SK-N-SH (cell line): ENCODE results near the gene BIRC3. TPM values are rescaled to one million over a fixed set of nuclear protein-coding genes. Genes with fewer than 3 reads are reported as not detected.

Experiments
- CTCF ChIA-PET: fragments of 300-600, 350-600 bp; formaldehyde crosslinking; extraction: SDS; loops from one replicate; lab custom pipeline; 2021; lab: Yijun Ruan, JAX
- POLR2A ChIA-PET: fragments of 350-600 bp; sonication (Branson Sonifier 250); formaldehyde crosslinking; extraction: SDS; loops from one replicate; lab custom pipeline; 2020; ENCODE audit warnings: antibody characterized with exemption, inconsistent platforms; lab: Yijun Ruan, JAX
- DNase-seq: peaks from one replicate; pipeline ENCODE4 v3.0.0; 2012
- H2AFZ ChIP-seq: fragments of 200-600 bp; sonication (generic); 2 replicates; pipeline ENCODE4 v1.8.1; 2016; ENCODE audit warnings: antibody characterized with exemption, mild to moderate bottlenecking, low read depth
- H3F3A ChIP-seq: fragments of 200-600 bp; sonication (generic); replicated peaks from 2 replicates; pipeline ENCODE3; 2016; ENCODE audit warnings: antibody characterized with exemption, mild to moderate bottlenecking; ENCODE audit not compliant: insufficient read depth
- H3K27ac ChIP-seq, 2 experiments: fragments of 200-500 bp in 1 of 2; fragments of 200-600 bp in 1 of 2; sonication (Bioruptor generic) in 1 of 2; sonication (generic), shearing (Covaris generic) in 1 of 2; 2 replicates each; pipeline versions ENCODE4 v1.5.1 to v1.6.1; 2014 to 2016; ENCODE audit warnings: low read depth in 2 of 2, inconsistent platforms in 1 of 2, low read length in 1 of 2, mild to moderate bottlenecking in 1 of 2, mixed read lengths in 1 of 2
- H3K27me3 ChIP-seq: fragments of 200-600 bp; sonication (generic), shearing (Covaris generic); 2 replicates; pipeline ENCODE4 v1.6.1; 2016; ENCODE audit warnings: mixed run types; ENCODE audit not compliant: insufficient read depth
- H3K36me3 ChIP-seq, 2 experiments: fragments of 200-500 bp in 1 of 2; fragments of 200-600 bp in 1 of 2; sonication (Bioruptor generic) in 1 of 2; sonication (generic) in 1 of 2; replicated peaks in 1 of 2; 2 replicates each; pipeline versions ENCODE3 to v1.5.1; 2014 to 2016; ENCODE audit warnings: low read length in 1 of 2, mild to moderate bottlenecking in 1 of 2; ENCODE audit not compliant: insufficient read depth in 2 of 2, control insufficient read depth in 1 of 2
- H3K4me1 ChIP-seq, 2 experiments: fragments of 200-500 bp in 1 of 2; fragments of 200-600 bp in 1 of 2; sonication (Bioruptor generic) in 1 of 2; sonication (generic), shearing (Covaris generic) in 1 of 2; 2 replicates each; pipeline versions ENCODE4 v1.5.1 to v1.6.1; 2014 to 2016; ENCODE audit warnings: low read depth in 1 of 2, low read length in 1 of 2, mixed run types in 1 of 2; ENCODE audit not compliant: insufficient read depth in 2 of 2, control insufficient read depth in 1 of 2
- H3K4me2 ChIP-seq: fragments of 200-600 bp; sonication (generic), shearing (Covaris generic); 2 replicates; pipeline ENCODE4 v1.6.1; 2017; ENCODE audit warnings: mixed run types
- H3K4me3 ChIP-seq, 2 experiments: fragments of 200-500 bp in 1 of 2; fragments of 200-600 bp in 1 of 2; sonication (Bioruptor generic) in 1 of 2; sonication (generic), shearing (Covaris generic) in 1 of 2; 2 replicates each; pipeline versions ENCODE4 v1.5.1 to v1.8.1; 2014 to 2016; ENCODE audit warnings: low read depth in 2 of 2, inconsistent platforms in 1 of 2, low read length in 1 of 2, mild to moderate bottlenecking in 1 of 2, mixed read lengths in 1 of 2, moderate library complexity in 1 of 2
- H3K79me2 ChIP-seq: fragments of 200-600 bp; sonication (generic); 2 replicates; pipeline ENCODE4 v1.8.1; 2017; ENCODE audit warnings: mild to moderate bottlenecking; ENCODE audit not compliant: insufficient read depth
- H3K9ac ChIP-seq: fragments of 200-600 bp; sonication (generic); 2 replicates; pipeline ENCODE4 v1.6.1; 2017; ENCODE audit warnings: mixed run types
- H3K9me2 ChIP-seq: fragments of 200-600 bp; sonication (generic); 2 replicates; pipeline ENCODE4 v1.6.1; 2017; ENCODE audit warnings: mixed run types
- H3K9me3 ChIP-seq: fragments of 200-600 bp; sonication (generic); 2 replicates; pipeline ENCODE4 v1.6.1; 2017; ENCODE audit warnings: mixed run types, mild to moderate bottlenecking, moderate library complexity
- H4K20me1 ChIP-seq: fragments of 200-600 bp; sonication (generic); 2 replicates; pipeline ENCODE4 v1.6.1; 2017; ENCODE audit warnings: mild to moderate bottlenecking, mixed run types; ENCODE audit not compliant: insufficient read depth
- CHD2 ChIP-seq: fragments of 150-350 bp; IDR thresholded peaks from 2 replicates; pipeline ENCODE4 v1.6.1; 2018; ENCODE audit warnings: low read length; ENCODE audit not compliant: partially characterized antibody
- CTCF ChIP-seq: fragments of 200-600 bp; sonication (generic); IDR thresholded peaks from 2 replicates; pipeline ENCODE4 v1.6.1; 2017; ENCODE audit warnings: antibody characterized with exemption, mild to moderate bottlenecking, moderate library complexity
- EP300 ChIP-seq, 2 experiments: IDR thresholded peaks; 2 replicates each; pipeline versions ENCODE4 v1.4.0 to v1.6.1; 2012; ENCODE audit warnings: borderline replicate concordance in 1 of 2, low read depth in 1 of 2, low read length in 1 of 2
- EZH2phosphoT487 ChIP-seq: fragments of 200-600 bp; sonication (generic); IDR thresholded peaks from 2 replicates; pipeline ENCODE4 v1.6.1; 2017; ENCODE audit warnings: low read depth, mixed run types, mild to moderate bottlenecking, antibody characterized with exemption, moderate library complexity, borderline replicate concordance
- FOSL2 ChIP-seq: IDR thresholded peaks from 2 replicates; pipeline ENCODE4 v1.4.0; 2012; ENCODE audit warnings: low read depth, mild to moderate bottlenecking, moderate library complexity, borderline replicate concordance
- FOXJ3 ChIP-seq: sonication (generic); formaldehyde crosslinking; IDR thresholded peaks from 2 replicates; pipeline ENCODE4 v1.5.1; 2020; ENCODE audit warnings: mild to moderate bottlenecking, missing genetic modification reagents
- FOXM1 ChIP-seq: IDR thresholded peaks from 2 replicates; pipeline ENCODE4 v1.4.0; 2012; ENCODE audit warnings: low read depth, mild to moderate bottlenecking
- GABPA ChIP-seq: IDR thresholded peaks from 2 replicates; pipeline ENCODE4 v1.4.0; 2012; ENCODE audit warnings: low read depth, mild to moderate bottlenecking
- MAX ChIP-seq: IDR thresholded peaks from 2 replicates; pipeline ENCODE4 v1.4.0; 2012; ENCODE audit warnings: low read depth
- MXI1 ChIP-seq: IDR thresholded peaks from 2 replicates; pipeline ENCODE4 v1.6.1; 2012; ENCODE audit warnings: mild to moderate bottlenecking, low read depth, low read length, improper control_type of control experiment
- POLR2AphosphoS5 ChIP-seq: IDR thresholded peaks from 2 replicates; pipeline ENCODE4 v1.6.1; 2012; ENCODE audit warnings: low read depth, low read length
- RCOR1 ChIP-seq: fragments of 150-350 bp; IDR thresholded peaks from 2 replicates; pipeline ENCODE4 v1.6.1; 2017; ENCODE audit warnings: antibody characterized with exemption, low read length
- REST ChIP-seq: IDR thresholded peaks from 2 replicates; pipeline ENCODE4 v1.6.1; 2012; ENCODE audit warnings: mild to moderate bottlenecking, low read depth, low read length, moderate library complexity
- RFX5 ChIP-seq: IDR thresholded peaks from 2 replicates; pipeline ENCODE4 v1.6.1; 2012; ENCODE audit warnings: mild to moderate bottlenecking, improper control_type of control experiment, low read length
- SIN3A ChIP-seq: IDR thresholded peaks from 2 replicates; pipeline ENCODE4 v1.6.1; 2012; ENCODE audit warnings: low read depth, mild to moderate bottlenecking, low read length, moderate library complexity, borderline replicate concordance
- TCF12 ChIP-seq: IDR thresholded peaks from 2 replicates; pipeline ENCODE4 v1.4.0; 2012
- USF1 ChIP-seq: IDR thresholded peaks from 2 replicates; pipeline ENCODE4 v1.4.0; 2012; ENCODE audit warnings: low read depth, borderline replicate concordance
- WGBS: methylation state at CpG from one replicate; pipeline ENCODE4 v1.1.6; 2017; ENCODE audit warnings: low lambda C conversion rate; 5-methylcytosine and 5-hydroxymethylcytosine counted together
- polyA plus RNA-seq, 3 experiments: library from polyadenylated mRNA; depleted of rRNA; stranded (reverse); fragments of >200 nt; gene quantifications; 2 replicates each; pipeline ENCODE4 v1.2.3, GENCODE V29; 2012

BIRC3 gene
- polyA plus RNA-seq, 1 of the 3 experiments (the other 2 are of a cell fraction): 0.46 TPM

GRCh38 chr11:102346456-102346747, 29.1 kb downstream of the BIRC3 start:
- Histone ChIP-seq H3K27me3 (no peaks in the 10 kb centered on the region), H3K79me2 (peaks cover 43% of the 10 kb centered on the region), H4K20me1 (peaks cover 25% of the 10 kb centered on the region), H2AFZ (peak overlapping the region; percentile 77), H3K27ac (peak overlapping the region; percentile 95 to 98), H3K4me1 (peaks cover 7 to 16% of the 10 kb centered on the region in 2 experiments; a peak in 3 of 4 replicates), H3K9me2 (no peaks in the 10 kb centered on the region), H3K36me3 (peaks cover 16 to 21% of the 10 kb centered on the region in 2 experiments), H3K9me3 (no peaks in the 10 kb centered on the region), H3K9ac (peak overlapping the region; percentile 95), H3K4me2 (peak overlapping the region; percentile 80), H3K4me3 (peak overlapping the region; percentile 78 to 90), H3F3A (peaks cover 28% of the 10 kb centered on the region)
- CTCF ChIA-PET: interaction anchor here (0.7 to 1.0 kb wide), 3 partner anchors 58 to 149 kb away, joined by 3 to 4 read pairs (median 3); no protein-coding TSS in a partner anchor
- POLR2A ChIA-PET: no interaction called here
- no peak for DNase-seq
- TF ChIP-seq REST (no peak), RFX5 (no peak), EP300 (IDR thresholded peaks at IDR 0.05; ENCODE audit: borderline replicate concordance in 1 of 2, low read depth in 1 of 2, low read length in 1 of 2) (no peak; a peak in 1 of 4 replicates), TCF12 (no peak), MAX (no peak)
- WGBS: 0% methylated on average over 5 of the region's 5 CpGs

GRCh38 chr11:102346748-102347461, 29.6 kb downstream of the BIRC3 start, which contains the start of gene BIRC2:
TSS of gene BIRC2 (plus strand) at chr11:102347214. CDS start at chr11:102349855, 2,641 bp downstream.
- ChIA-PET CTCF (interaction anchor here (0.7 to 1.0 kb wide), 3 partner anchors 59 to 149 kb away, joined by 3 to 4 read pairs (median 3); no protein-coding TSS in a partner anchor), POLR2A (no interaction called here)
- TF ChIP-seq CTCF (peak; percentile 65), EZH2phosphoT487 (no peak), CHD2 (no peak), FOSL2 (peak; percentile 58; the same call in 1 of the 2 replicates), FOXJ3 (CRISPR knock-in tag) (peak; percentile 63; the same call in 1 of the 2 replicates), SIN3A (peak; percentile 74; the same call in 1 of the 2 replicates), USF1 (peak; percentile 43; the same call in 1 of the 2 replicates), MAX (peak; percentile 37; the same call in 1 of the 2 replicates), POLR2AphosphoS5 (peak; percentile 71; the same call in 1 of the 2 replicates), MXI1 (peak; percentile 59), FOXM1 (0 out of 2 replicates have a peak, but pooled peaks have one; percentile 55), RCOR1 (peak; percentile 37; the same call in 1 of the 2 replicates), GABPA (peak; percentile 66)

More at GRCh38 chr11:102346748-102347461, 29.6 kb downstream of the BIRC3 start, which contains the start of gene BIRC2:
- DNase-seq: peak; percentile 93
- H3K9me2 ChIP-seq: no peaks in the 10 kb centered on the region
- H3K36me3 ChIP-seq: peaks cover 16 to 25% of the 10 kb centered on the region in 2 experiments
- WGBS: 0% methylated on average over 16 of the region's 77 CpGs
- H3K27ac ChIP-seq: peak within 1 kb of the TSS; percentile 95 to 98
- peaks cover 48% of the 10 kb centered on the region for H3K79me2 ChIP-seq
- H3K4me1 ChIP-seq: peaks cover 7 to 15% of the 10 kb centered on the region in 2 experiments; a peak in 3 of 4 replicates
- peak within 1 kb of the TSS; percentile 77 for H2AFZ ChIP-seq
- H3K9ac ChIP-seq: peak within 1 kb of the TSS; percentile 95
- no peaks in the 10 kb centered on the region for H3K27me3 ChIP-seq
- H4K20me1 ChIP-seq: peaks cover 25% of the 10 kb centered on the region
- no peaks in the 10 kb centered on the region for H3K9me3 ChIP-seq
- peaks cover 28% of the 10 kb centered on the region for H3F3A ChIP-seq
- peak within 1 kb of the TSS; percentile 80 for H3K4me2 ChIP-seq
- H3K4me3 ChIP-seq: peak within 1 kb of the TSS; percentile 78 to 90
